ENCODE measurements around the gene SMIM28. TPM values are rescaled to one million over a fixed set of nuclear protein-coding genes. Genes with fewer than 3 reads are reported as not detected.

Gene SMIM28
- polyA plus RNA-seq, 1 donor from 2014 or later = not detected

DNA sequence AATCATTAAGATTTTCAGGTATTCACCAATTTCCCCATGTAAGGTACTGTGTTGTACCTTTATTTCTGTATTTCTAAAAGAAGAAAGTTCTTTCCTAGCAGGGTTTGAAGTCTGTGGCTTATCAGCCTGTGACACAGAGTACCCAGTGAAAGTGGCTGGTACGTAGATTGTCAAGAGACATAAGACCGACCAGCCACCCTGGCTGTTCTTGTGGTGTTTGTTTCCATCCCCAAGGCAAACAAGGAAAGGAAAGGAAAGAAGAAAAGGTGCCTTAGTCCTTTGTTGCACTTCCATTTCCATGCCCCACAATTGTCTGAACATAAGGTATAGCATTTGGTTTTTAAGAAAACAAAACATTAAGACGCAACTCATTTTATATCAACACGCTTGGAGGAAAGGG is 40.6 kb upstream of the SMIM28 start:
- Histone ChIP-seq H3K27ac (ENCODE audit: low read length) (no peak overlapping the region), H3K79me2 (replicated peaks; ENCODE audit: insufficient read depth, low read length) (no peaks in the 10 kb centered on the region), H4K20me1 (ENCODE audit: insufficient read depth) (no peaks in the 10 kb centered on the region), H3F3A (ENCODE audit: insufficient read depth, low read length, poor library complexity, severe bottlenecking) (no peaks in the 10 kb centered on the region), H3K9me3 (ENCODE audit: low read length) (no peaks in the 10 kb centered on the region), H3K9me2 (ENCODE audit: insufficient read depth, low read length) (no peaks in the 10 kb centered on the region), H3K27me3 (ENCODE audit: insufficient read depth, low read depth, low read length) (no peaks in the 10 kb centered on the region), H3K4me3 (ENCODE audit: low read length) (no peak overlapping the region), H3K9ac (ENCODE audit: low read length) (no peak overlapping the region), H3K36me3 (ENCODE audit: insufficient read depth, low read length) (peaks cover 3% of the 10 kb centered on the region), H3K4me2 (ENCODE audit: low read length) (no peak overlapping the region), H2AFZ (ENCODE audit: low read depth, low read length) (no peak overlapping the region)
- no peak for TF ChIP-seq EZH2 (IDR thresholded peaks at IDR 0.05; ENCODE audit: borderline replicate concordance, insufficient read depth, low read length, poor library complexity, severe bottlenecking)
- no peak for TF ChIP-seq MXI1 (conservative IDR thresholded peaks at IDR 0.05; ENCODE audit: poor library complexity, severe bottlenecking)
- no peak for TF ChIP-seq RAD21 (conservative IDR thresholded peaks at IDR 0.05)
- TF ChIP-seq SMC3 (conservative IDR thresholded peaks at IDR 0.05; ENCODE audit: poor library complexity) = no peak
- TF ChIP-seq POLR2AphosphoS5 (IDR thresholded peaks at IDR 0.05) = no peak
- TF ChIP-seq EP300 (conservative IDR thresholded peaks at IDR 0.05; ENCODE audit: poor library complexity, severe bottlenecking) = no peak
- TF ChIP-seq, protein P1, sequence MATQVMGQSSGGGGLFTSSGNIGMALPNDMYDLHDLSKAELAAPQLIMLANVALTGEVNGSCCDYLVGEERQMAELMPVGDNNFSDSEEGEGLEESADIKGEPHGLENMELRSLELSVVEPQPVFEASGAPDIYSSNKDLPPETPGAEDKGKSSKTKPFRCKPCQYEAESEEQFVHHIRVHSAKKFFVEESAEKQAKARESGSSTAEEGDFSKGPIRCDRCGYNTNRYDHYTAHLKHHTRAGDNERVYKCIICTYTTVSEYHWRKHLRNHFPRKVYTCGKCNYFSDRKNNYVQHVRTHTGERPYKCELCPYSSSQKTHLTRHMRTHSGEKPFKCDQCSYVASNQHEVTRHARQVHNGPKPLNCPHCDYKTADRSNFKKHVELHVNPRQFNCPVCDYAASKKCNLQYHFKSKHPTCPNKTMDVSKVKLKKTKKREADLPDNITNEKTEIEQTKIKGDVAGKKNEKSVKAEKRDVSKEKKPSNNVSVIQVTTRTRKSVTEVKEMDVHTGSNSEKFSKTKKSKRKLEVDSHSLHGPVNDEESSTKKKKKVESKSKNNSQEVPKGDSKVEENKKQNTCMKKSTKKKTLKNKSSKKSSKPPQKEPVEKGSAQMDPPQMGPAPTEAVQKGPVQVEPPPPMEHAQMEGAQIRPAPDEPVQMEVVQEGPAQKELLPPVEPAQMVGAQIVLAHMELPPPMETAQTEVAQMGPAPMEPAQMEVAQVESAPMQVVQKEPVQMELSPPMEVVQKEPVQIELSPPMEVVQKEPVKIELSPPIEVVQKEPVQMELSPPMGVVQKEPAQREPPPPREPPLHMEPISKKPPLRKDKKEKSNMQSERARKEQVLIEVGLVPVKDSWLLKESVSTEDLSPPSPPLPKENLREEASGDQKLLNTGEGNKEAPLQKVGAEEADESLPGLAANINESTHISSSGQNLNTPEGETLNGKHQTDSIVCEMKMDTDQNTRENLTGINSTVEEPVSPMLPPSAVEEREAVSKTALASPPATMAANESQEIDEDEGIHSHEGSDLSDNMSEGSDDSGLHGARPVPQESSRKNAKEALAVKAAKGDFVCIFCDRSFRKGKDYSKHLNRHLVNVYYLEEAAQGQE (IDR thresholded peaks at IDR 0.05; ENCODE audit: borderline replicate concordance) = no peak
- TF ChIP-seq TAF1 (IDR thresholded peaks at IDR 0.05; ENCODE audit: low read depth) = no peak
- no peak for TF ChIP-seq CTCF (IDR thresholded peaks at IDR 0.05; ENCODE audit: poor library complexity, severe bottlenecking)

DNA sequence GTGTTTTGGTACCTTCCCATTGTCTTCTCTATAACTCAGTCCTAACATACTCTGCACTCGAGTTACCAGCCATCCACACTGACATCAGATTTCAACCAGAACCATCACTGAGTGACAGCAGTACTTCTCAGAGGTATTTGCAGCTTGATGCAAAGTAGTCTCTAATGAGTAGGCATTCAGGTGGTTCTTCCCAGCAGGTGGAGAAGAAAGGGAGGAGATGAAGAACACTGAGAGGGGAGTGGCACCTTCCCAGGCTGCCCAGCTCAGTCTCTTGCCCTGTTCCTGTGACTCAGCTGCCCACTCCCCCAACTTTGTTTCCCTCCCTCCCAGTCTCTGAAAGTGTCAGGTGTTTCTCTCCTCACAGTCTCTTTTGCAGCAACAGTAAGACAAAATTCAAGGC is 38.7 kb upstream of the SMIM28 start:
- Histone ChIP-seq H3K79me2 (replicated peaks; ENCODE audit: insufficient read depth, low read length) (no peaks in the 10 kb centered on the region), H3K36me3 (ENCODE audit: insufficient read depth, low read length) (peaks cover 3% of the 10 kb centered on the region), H3K27ac (ENCODE audit: low read length) (no peak overlapping the region), H3K4me3 (ENCODE audit: low read length) (no peak overlapping the region), H3K4me2 (ENCODE audit: low read length) (no peak overlapping the region), H3K9me3 (ENCODE audit: low read length) (no peaks in the 10 kb centered on the region), H4K20me1 (ENCODE audit: insufficient read depth) (no peaks in the 10 kb centered on the region), H3K9me2 (ENCODE audit: insufficient read depth, low read length) (no peaks in the 10 kb centered on the region), H3K27me3 (ENCODE audit: insufficient read depth, low read depth, low read length) (no peaks in the 10 kb centered on the region), H2AFZ (ENCODE audit: low read depth, low read length) (no peak overlapping the region), H3K9ac (ENCODE audit: low read length) (no peak overlapping the region), H3F3A (ENCODE audit: insufficient read depth, low read length, poor library complexity, severe bottlenecking) (no peaks in the 10 kb centered on the region)
- TF ChIP-seq TAF1 (IDR thresholded peaks at IDR 0.05; ENCODE audit: low read depth) = no peak
- TF ChIP-seq EP300 (conservative IDR thresholded peaks at IDR 0.05; ENCODE audit: poor library complexity, severe bottlenecking) = no peak
- no peak for TF ChIP-seq EZH2 (IDR thresholded peaks at IDR 0.05; ENCODE audit: borderline replicate concordance, insufficient read depth, low read length, poor library complexity, severe bottlenecking)
- TF ChIP-seq POLR2AphosphoS5 (IDR thresholded peaks at IDR 0.05) = no peak
